HG02840 (cell line): ENCODE measurements around the gene SKA2.
"Not testable (repeated sequence)": the region's sequence is repeated elsewhere in the genome, so short reads cannot be mapped to it uniquely, and the experiment has no call there.

Experiments used
- ATAC-seq: cut with Tn5 transposase; IDR thresholded peaks from one replicate; pipeline ENCODE4 v1.9.1; 2021; ENCODE audit warnings: mild to moderate bottlenecking, moderate library complexity, moderate number of reproducible peaks; ENCODE audit not compliant: unreplicated experiment, low FRiP score

SKA2 gene

DNA sequence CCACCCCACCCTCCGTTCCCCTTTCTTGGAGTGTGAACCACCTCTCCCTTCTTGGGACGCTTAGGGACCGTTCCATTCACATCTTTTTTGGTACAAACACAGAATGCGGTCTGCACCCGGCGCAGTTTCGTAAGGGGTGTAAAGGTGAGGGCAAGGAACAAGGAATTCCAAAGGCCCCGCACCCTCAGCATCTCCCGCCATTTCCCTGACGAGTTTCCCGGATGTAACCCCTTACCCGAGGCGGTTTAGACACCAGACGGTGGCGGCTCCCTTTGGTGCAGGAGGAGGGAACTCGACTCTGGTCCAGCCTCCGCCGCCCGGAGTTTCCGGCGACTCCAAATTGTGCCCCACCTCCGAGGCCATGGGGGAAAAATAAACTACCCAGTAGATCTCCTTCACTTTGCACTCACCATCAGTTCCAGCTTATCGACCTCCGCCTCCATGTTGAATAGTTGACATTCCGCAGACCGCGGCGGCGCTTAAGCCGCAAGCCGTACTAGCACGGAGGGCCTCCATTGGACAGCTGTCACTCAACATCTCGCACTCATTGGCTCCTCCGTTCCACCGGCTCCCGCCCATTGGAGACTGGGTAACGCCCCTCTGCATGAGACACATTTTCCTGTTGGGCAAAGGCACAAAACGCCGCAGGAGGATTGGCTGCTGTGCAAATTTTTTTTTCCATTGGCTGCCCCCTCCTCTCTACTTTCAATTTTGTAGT, at the start of gene SKA2:
Gene SKA2 (minus strand): TSS at position 466 of the 718 bp plus-strand sequence. CDS start 23 bp downstream, at position 443.
- ATAC-seq = peak; percentile 83

DNA sequence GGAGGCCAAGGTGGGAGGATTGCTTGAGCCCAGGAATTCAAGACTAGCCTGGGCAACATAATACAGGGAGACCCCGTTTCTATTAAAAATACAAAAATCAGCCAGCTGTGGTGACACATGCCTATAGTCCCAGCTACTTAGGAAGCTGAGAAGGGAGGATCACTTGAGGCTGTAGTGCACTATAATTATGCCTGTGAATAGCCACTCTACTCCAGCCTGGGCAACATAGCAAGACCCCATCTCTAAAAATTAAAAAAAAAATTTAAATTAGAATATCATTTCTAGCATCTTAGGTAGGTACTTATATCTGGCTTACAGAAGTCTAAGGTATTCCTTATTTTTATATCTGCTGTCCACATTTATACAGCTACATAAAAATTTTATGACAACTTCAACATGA, 47.3 kb upstream of the SKA2 start:
- ATAC-seq = no peak

DNA sequence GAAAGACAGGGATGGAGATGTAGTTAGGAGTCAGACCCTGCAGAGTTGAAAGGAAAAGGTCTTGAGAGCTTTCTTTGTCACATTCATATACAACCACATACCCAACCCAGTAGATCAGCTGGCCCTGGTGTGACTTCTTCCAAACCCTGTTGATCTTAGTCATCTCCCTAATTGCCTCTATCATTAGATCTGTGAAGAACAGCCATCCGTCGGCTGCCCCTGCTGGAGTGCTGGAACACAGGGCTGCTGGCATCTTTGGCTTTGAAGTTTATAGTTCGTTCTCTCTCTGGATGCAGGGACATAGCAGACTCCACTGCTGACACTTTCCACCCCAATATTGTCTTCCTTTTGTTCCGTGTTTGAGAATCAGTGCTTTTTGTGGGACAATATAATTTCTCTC, 44.4 kb upstream of the SKA2 start:
- ATAC-seq = no peak

DNA sequence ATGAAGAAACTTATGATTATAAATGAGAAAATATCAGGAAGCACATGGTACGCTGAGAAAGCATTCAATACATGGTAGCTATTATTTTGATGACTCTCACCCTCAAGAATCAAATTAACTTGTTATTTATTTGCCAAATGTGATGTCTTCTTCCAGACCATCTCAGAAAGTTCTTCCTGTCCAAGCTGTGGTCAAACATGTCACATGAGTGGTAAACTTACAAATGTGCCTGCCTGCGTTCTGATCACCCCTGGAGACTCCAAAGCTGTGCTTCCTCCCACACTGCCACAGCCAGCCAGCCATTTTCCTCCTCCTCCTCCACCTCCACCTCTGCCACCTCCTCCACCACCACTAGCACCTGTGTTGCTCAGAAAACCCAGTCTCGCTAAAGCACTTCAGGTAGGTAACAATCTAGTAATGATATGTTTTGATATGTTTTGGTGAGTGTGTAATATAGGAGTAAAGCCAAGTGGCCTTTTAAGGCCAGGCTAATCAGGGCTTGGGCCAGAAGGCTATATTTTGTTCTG, 38.4 kb upstream of the SKA2 start:
- no peak for ATAC-seq

- ATAC-seq = no peak
Measured at GRCh38 chr17:59190806-59191205, 35.8 kb upstream of the SKA2 start.

GRCh38 chr17:59186850-59187249, 31.9 kb upstream of the SKA2 start:
- ATAC-seq = no peak

- ATAC-seq = no peak
Measured at GRCh38 chr17:59185997-59186396, 31.0 kb upstream of the SKA2 start.

DNA sequence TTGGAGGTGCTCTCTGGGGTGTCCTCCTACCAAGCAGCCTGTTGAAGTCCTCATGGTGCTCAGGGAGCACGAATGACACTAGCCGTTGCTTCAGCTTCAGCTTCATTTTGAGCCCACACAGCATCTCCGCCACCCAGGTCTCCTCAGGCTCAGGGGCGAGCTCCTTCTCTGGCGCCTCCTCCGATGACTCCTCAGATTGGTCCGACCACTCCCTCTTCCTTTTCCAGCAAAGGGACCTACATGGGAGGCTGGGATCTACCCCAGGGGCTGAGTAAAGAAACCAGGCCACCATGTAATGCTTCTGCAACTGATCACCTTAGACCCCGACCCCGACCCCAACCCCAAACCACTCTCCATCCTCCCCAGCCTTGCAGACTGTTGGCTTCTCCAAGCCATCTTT, 26.5 kb upstream of the SKA2 start:
- no peak for ATAC-seq

- ATAC-seq = no peak
Measured at GRCh38 chr17:59180626-59181025, 25.6 kb upstream of the SKA2 start.

- not testable (repeated sequence) for ATAC-seq
Measured at GRCh38 chr17:59179601-59180000, 24.6 kb upstream of the SKA2 start.

DNA sequence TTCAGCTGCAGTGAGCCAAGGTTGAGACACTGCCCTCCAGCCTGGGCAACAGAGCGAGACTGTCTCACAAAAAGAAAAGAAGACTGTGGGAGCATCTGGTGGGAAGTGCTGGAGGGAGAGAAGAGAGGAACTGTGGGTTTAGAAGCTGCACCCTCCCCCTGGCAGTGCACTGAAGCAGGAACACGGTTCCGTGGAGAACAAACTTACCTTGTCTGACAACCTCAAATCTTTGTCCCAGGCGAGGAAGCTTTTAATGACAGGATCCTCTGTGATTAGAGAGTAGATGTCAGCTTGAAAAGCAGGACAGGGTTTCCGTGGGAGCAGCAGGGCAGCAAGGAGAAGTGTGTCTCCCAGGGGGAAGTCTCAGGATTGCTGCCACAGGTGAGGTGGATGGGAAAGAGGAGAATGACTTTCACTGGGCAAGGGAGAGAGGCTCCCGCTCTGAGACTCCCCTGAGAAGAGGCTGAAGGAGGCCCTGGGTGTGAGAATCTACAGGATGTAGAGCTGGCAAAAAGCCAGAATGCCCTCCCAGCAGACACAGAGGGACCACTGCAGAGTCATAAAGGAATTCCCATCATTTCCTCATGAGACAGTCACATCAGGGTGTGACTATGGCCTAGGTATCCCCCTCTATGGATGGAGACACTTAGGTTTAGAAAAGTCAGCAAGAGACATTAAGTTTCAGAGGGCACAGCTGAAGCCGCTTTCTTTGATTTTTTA, 23.4 kb upstream of the SKA2 start:
- ATAC-seq = no peak

DNA sequence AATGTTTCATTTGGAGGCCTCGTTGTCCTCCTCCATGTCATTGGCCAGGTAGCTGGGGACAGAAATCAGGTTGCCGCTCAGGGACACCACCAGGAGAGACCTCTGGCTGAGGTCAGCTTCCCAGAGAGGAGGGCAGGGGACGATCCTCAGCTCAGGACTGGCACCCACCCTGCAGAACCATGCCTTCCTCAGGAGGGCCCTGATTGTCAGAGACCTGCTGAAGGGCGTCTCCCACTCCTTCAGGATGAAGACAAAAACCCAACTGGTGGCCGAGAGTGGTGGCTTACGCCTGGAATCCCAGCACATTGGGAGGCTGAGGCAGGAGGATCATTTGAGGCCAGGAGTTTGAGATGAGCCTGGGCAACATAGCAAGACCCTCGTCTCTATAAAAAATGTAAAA, 20.1 kb upstream of the SKA2 start:
- ATAC-seq = no peak

GRCh38 chr17:59174671-59175070, 19.7 kb upstream of the SKA2 start:
- ATAC-seq = no peak

- no peak for ATAC-seq
Measured at GRCh38 chr17:59172436-59173004, 17.5 kb upstream of the SKA2 start.

DNA sequence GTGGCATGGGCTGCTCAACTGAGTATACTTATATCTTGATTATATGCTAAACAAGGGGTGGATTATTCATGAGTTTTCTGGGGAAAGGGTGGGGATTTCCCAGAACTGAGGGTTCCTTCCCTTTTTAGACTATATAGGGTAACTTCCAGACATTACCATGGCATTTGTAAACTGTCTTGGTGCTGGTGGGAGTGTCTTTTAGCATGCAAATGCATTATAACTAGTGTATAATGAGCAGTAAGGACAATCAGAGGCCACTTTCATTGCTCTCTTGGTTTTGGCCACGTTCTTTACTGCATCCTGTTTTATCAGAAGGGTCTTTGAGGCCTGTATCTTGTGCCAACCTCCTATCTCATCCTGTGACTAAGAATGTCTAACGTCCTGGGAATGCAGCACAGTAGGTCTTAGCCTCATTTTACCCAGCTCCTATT, 12.6 kb upstream of the SKA2 start:
- no peak for ATAC-seq

- ATAC-seq = no peak
Measured at GRCh38 chr17:59165933-59166342, 11.0 kb upstream of the SKA2 start.

- ATAC-seq = no peak
Measured at GRCh38 chr17:59161477-59161876, 6.5 kb upstream of the SKA2 start.

DNA sequence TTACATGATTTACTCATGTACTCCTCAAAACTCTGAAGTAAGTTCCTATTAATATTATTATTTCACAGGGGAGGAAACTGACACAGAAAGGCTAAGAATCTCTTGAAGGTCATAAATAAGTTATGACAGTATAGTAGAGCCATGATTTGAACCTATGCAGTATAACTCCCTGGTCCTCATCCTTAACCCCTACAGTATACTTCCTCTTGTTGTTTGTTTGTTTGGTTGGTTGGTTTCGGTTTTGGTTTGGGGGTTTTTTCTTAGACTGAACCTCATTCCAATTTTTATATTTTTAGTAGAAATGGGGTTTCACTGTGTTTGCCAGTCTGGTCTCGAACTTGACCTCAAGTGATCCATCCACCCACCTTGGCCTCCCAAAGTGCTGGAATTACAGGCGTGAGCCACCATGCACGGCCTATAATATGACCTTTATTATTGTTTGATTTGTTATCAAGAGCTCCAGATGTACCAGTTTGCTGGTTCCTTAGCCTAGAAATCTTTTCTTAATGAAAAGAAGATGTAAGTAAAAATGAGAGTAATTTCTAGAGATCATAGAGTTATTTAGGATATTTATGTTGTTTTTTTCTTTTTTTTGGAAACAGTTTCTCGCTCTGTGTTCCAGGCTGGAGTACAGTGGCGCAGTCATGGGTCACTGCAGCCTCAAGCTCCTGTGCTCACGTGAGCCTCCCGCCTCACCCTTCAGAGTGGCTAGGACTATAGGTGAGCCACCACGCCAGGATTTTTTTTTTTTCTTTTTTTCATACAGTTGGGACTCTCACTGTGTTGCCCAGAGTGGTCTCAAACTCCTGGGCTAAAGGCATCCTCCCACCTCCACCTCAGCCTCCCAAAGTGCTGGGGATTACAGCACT, 5.4 kb upstream of the SKA2 start:
- ATAC-seq = no peak

DNA sequence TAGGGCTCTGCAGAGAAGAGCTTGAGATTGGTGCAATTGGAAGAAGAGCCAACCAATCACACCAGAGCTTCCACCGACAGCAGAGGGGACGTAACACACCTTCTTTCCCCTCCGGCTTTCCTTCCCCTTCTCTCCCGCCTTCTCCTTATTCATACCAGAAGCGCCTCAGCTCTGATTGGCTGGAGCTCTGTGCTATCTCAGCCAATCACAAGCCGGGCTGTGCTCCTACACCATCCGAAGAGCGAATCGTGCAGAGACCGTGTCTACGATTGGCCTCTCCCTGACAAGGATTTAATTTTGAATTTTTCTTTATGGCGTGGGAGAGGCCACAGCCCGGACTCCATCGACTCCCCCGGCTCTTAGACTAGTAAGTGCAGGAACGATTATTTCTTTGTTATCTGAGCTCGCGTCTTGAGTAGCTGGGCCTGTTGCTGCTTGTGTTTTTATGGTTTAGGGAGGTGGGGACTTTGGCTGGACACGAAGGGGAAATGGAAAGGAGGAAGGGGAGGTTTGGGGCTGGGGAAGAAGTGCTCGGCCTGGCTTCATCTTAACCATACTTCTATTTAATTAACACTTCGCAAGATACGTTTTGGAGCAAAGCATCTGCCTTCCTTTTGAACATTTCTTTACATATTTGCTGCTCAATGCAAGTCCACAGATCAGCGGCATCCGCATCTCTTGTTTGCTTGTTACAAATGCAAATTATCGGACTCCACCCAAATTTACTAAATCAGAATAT, 622 bp upstream of the SKA2 start, which contains the start of gene PRR11:
Gene PRR11 (plus strand): TSS at position 308 of the 739 bp plus-strand sequence. CDS start 14,007 bp downstream, outside the sequence.
- ATAC-seq = peak; percentile 89

DNA sequence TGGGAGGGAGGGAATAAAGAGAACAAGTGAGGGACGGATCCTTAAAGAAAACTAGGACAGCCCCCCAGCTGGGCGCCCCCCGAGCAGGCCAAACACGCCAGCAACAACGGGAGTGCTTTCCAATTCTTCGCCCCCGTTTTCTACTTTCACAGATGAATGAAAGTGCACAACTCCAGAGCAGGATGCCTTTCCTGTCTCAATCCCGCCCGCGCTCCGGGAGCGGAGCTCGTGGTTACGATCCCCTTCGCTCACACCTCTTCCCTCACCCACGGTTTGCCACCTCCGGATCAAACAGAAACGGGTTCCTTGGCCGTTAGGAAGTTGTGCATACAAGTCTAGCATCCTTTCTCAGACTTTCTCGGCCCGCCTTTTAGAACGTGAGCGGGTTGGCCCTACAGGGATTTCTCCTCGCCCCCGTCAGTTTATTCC, 680 bp downstream of the SKA2 start:
- no peak for ATAC-seq
